ELF-1 (cell line): ENCODE data around the gene CALHM1.

Experiments
- DNase-seq: peaks from one replicate; pipeline ENCODE4 v3.0.0-alpha.2; 2016; ENCODE audit warnings: low read depth, low spot score

The CALHM1 gene

DNA sequence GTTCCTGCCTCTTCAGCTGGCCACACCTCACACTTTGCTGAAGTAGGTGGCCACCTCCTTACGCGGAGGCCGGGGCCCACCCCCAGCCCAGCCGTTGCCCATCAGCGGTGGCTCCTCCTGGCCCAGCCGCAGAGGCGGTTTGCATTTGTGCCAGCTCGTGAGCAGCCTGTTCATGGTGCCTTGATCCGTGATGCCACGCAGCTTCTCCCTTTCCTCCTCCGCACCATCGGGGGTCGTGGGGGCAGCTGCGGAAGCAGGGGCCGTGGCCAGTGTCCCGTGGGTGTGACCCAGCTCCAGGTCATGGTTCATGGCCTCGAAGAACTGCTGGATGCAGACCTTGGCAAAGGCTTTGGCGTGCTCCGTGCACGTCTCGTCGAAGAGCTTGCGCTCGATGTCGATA lies 3.5 kb downstream of the CALHM1 start:
- DNase-seq: no peak

DNA sequence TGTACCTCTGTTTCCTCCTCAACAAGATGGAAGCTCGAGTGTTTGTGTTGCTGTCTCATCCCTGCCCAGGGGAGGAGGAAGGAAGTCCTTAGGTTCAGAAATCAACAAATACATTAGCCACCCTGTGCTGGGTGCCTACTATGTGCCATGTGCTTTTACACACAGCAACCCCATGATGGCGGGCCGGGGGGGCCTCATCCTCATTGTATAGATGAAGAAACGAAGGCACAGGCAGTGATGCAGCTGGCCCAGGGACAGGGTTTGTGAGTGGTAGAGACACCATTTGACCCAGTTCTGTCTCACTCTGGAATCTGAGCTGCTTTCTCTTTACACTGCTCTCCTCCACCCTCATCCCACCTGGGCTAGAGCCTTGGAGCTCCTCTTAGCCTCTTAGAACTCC lies 4.7 kb downstream of the CALHM1 start:
- DNase-seq: no peak

DNA sequence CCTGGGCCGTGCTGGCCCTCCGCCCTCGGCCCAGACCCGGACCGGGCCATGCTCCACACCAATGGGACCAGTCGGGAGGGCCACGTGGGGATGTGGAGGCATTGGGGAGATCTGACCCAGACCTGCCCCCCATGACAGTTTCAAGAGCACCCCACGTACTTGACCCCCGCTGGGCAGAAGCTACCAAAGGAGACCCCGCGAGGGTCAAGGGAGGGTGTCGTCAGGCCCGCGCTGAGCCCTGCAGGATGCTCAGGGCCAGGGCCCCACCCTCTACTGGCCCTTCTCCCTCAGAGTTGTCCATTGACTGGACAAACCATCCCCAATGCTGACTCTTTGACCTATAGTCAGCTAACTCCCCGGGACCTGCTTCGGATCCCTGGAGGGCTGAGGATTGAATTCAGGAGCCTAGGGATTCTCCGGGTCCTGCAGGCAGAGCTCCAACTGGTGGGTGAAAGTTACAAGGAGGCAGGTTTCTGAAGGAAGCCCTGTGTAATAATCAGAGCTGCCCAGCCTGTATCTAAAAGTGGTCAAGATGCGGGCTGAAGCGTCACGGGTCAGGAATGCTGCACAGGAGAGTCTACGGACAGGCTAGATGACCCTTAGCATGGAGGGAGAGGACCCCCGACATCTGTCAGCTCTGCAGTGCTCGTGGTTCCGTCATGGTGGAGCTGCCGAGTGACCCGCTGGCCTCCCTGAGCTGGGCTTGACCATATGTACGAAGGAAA lies 6.0 kb downstream of the CALHM1 start:
- peak; percentile 23 for DNase-seq

DNA sequence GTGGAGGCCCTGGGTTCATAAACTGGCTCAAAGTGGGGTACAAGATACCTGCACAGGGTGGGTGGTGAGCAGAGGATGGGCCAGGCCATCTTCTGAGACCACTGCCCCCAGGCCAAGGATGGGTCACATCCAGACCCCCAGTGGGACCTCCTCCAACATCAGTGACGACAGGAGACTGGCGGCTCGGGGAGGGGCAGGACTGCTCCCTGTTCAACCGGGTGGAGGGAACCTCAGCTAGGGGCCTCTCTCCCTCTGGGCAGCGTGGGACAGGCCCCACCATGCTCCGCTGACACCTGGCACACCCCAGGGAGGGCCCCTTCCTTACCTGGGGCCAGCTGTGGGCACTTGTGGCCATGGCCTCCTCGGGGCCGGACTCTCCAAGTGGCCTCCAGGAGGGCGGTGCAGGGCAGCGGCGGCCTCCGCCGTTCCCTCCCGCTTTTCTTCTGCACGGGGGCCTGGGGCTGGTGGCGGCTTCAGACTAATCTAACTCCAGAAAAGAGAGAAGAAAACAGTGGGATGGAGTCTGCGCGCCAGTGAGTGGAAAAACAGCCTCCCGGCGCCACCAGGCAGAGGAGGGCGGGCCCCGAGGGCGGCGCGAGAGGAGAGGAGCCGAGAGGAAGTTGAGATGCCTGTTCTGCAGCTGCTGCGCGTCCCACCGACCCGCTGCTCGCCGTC lies 6.7 kb downstream of the CALHM1 start, which contains the start of gene CALHM2:
CALHM2 (minus strand) TSS at position 540 of the 675 bp plus-strand sequence. CDS start 2,429 bp downstream, outside the sequence.
- peak; percentile 85 for DNase-seq

DNA sequence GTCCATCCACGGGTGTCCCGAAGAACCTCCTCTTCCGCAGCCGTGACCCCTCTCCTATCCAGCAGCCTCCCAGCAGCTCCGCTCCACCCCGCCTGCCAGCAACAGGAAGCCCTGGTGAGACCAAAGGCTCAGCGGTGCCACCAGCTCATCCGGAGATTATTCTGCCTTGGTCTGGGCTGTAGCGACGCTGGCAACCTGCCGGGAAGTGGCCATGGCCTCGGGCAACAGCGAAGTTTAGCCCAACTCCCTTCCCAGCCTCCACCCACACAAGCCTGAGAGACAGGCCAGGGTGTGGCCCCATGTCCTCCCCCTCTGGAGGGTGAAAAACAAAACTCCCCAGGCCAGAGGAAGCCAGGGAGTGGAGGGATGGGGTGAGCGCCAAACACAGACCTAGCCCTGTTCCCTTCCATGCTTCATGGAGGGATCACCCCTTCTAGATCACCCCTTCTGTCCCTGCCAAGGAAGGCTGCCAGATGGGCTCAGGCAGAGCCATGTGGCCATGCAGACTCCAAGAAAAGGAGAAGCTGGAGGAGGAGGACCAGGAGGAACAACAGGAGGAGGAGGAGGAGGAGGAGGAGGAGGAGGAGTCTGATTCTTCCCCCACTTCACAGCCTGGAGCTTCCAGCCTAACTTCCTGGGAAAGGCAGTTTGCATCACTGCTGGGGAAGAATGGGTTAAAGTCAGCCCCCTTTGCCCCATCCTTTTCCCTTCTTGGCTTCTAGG lies 7.4 kb downstream of the CALHM1 start:
- peak; percentile 76 for DNase-seq

DNA sequence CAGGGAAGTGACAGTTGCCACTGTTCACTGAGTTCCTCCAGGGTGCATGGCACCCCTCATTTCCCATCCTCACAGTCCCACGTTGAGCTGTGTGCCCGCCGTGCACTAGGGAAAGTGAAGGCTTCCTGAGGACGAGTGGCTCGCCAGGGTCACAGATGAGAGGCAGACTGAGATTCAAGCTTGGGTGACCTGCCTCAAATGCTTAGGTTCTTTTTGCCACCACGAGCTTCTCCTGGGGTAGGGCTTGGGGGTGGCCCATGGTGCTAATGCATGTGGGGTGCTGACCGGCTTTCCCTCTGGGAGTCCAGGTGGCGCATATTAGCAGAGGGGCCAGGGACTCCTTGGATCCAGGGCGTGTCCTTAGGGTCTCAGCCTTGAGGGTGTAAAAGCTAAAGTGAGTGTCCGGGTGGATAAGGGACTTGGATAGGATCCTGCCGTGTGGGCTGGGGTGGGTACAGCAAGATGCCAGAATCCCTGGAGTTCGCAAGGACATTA lies 8.5 kb downstream of the CALHM1 start:
- no peak for DNase-seq

DNA sequence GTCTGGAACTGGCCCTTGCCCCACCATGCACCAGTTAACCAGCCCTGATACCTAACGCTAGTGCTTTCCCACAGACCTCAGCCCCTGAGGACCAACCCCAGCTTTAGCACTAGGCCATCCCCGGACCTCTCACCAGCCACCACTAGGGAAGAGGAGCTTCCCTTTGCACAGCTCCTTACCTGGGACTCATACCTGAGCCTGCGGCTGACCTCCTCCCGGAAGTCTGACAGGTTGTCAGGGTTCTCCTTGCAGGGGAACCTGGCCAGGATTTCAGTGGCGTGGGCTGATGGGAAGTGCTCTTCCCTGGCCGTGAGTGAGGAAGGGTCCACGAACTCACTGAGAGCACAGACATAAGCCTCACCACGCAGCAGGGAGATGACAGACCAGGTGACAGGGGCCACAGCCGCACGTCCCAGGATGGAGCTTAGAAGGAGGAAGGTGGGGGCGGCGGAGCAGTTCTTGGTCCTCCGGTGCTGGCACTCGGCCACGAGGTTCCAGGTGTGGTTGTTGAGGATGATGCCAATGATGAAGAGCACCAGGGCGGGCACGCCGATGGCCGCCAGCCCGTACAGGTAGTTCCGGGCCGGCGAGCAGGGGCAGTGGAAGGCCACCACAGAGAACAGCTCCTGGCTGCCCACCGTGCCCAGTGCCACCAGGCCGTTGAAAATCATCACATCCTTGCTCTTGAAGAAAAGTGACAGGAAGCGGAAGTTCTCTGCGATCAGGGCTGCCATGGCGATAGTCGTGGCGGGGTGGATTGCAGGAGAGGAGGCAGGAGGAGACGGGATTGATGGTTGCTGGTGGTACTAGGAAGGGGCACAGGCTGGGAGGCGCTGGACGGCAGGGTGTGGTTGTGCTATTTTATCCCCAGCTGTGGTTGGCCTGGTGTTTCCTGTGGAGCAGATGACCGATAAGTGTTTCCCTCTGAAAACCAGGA lies 9.2 kb downstream of the CALHM1 start:
- no peak for DNase-seq

DNA sequence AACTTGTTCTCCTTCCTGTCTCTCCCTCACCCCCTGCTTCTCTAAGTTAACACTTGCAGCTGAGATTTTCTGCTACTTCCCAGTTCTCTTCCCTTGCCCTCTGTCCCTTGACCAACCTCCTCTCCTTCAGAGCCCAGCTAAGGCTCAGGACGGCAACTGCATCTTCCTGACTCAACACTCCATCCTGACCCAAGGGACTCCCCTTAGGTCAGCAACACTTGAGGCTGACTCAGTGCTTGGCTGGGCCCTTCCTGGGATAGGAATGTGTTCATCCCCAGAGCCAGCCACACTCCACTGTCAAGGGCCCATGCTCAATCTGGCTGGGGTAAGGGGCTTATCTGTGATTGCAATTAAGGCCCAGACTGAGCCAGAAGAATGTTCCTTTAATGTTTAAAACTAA lies 10.0 kb downstream of the CALHM1 start:
- no peak for DNase-seq

DNA sequence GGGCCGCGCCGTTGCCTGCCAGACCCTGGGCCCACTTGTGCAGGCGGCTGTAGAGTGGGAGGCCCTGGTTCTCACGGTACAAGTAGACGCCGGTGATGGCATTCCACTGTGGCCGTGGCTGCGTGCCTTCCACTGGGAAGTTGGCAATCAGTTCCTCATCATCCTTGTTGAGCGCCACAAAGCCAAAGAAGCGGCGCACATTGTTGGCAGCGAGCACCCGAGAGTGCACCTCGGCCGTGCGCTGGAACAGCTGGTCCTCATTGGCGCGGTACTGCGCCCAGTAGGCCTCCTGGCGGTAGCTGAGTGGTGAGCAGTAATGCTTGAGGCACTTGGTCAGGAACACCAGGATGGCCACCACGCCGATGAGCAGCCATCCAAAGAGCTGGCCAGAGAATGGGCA lies 11.5 kb downstream of the CALHM1 start:
- no peak for DNase-seq

DNA sequence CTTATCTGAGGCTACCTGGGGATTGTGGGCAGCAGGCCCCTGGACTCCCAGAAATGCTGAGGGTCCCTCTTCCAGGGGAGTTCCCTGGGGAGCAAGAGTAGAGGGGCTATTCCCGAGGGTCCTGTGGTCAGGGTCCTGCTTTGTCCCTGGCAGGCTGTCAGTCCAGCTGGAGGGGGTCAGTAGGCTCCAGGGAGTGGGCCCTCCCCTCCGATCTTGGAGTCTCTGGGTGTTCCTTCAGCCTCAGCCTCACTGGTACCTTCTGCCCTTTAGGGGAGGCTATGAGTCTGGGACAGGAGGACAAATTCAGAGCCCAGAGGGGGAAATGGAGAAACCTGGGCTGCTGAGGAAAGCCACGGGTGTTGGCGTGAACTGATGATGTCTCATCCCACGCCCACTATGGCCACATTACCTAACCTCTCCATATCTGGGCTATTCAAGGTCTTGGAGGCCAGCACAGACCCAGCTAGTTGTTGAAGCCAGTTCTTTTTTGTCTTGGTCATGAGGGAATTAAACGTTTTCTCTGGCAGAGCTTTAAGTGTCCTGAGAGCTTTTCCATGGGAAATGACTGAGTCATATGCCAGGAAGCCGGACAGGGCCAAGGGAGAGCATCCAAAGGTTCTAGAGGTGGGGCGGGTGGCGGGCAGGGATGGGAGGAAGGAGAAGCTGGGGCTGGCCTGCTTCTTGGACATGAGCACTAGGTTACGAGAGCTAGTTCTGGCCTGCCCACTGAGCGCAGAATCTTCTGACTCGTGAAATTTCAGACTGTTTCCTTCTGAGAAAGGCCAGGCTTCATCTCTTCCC lies 12.7 kb downstream of the CALHM1 start:
- DNase-seq: no peak

DNA sequence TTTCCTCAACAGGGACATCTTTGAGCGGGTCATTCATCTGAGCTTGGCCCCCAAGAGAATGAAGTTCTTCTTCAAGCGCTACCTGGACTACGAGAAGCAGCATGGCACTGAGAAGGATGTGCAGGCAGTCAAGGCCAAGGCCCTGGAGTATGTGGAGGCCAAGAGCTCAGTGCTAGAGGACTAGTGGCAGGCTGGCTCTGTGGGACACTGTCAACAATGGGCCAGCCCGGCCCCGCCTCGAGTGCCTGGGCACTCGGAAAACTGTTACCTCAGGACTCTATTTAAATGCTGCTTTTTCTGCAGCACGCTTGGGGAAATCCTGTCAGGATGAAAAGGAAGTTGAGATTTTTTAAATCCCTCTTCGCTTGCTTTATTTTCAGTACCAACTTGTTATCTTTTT lies 13.3 kb downstream of the CALHM1 start:
- DNase-seq: no peak

DNA sequence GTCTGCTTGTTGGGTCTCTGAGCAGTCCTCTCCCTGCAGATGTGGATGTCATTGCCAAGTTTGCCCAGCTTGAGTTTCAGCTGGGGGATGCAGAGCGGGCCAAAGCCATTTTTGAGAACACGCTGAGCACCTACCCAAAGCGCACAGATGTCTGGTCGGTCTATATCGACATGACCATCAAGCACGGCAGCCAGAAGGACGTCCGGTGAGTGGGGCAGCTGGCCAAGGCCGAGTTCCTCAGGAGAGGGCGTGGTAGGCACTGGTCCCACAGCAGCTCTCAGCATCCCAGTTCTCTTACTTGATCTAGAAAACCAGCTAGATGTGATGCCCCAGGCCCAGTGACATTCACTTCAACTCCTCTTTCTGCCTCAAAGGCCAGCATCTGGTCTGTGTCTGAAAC lies 14.2 kb downstream of the CALHM1 start:
- DNase-seq: no peak

DNA sequence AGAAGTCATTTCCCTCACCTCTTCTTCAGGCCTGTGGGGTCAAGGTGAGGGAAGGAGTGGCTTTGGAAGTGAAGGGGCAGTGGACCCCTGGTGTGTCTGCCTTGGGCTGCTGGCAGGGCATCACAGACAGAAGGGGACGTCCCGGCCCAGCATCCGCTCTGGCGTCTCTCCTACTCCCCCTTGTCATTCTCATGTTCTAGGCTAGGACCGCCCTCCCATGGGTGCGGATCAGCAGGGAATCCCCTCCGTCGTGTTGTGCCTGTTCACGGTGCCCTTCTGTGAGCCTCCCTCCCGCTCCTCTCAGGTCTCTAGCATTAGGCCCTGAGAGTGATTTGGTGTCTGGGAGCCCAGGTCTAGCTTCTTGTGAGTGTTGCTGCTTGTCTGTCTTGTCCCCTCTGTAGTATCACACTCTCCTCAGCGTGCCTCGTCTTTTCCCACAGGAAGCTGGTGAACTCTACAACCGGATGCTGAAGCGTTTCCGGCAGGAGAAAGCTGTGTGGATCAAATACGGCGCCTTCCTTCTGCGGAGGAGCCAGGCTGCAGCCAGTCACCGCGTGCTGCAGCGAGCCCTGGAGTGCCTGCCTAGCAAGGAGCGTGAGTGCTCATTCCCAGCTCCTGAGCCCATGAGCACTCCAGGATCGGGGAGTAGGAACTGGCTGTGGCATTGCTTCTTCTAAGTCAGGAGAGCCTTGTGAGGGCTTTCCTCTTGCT lies 15.1 kb downstream of the CALHM1 start:
- DNase-seq: no peak

DNA sequence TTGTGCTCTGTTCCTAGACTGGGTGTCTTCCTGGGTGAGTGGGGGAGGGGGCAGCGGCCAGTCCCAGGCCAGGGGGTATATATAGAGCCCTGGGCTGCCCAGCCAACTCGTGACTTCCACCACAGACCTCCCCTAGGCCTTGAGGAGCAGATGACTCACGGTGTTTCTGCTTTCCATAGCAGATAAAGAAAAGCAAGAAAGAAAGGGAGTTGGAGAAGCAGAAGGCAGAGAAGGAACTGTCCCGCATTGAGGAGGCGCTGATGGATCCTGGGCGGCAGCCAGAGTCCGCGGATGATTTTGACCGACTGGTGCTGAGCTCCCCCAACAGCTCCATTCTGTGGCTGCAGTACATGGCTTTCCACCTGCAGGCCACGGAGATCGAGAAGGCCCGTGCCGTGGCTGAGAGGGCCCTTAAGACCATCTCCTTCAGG lies 16.7 kb downstream of the CALHM1 start:
- peak; percentile 18 for DNase-seq

DNA sequence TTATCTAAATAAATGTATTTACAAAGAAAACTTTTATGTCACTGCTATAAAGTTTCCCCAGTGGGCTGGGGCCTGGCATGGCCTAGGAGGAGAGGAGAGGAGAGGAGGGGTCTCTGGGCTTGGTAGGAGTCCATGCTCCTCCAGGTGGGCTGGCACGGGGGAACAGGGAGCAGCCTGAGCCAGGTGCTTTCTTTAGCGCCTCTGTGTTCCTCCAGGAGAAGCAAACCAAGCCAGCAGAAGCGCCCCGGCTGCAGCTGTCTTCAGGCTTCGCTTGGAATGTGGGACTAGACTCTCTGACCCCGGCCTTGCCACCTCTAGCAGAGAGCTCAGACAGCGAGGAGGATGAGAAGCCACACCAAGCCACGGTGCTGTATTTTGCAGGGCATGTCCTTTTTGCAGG lies 17.1 kb downstream of the CALHM1 start:
- no peak for DNase-seq

DNA sequence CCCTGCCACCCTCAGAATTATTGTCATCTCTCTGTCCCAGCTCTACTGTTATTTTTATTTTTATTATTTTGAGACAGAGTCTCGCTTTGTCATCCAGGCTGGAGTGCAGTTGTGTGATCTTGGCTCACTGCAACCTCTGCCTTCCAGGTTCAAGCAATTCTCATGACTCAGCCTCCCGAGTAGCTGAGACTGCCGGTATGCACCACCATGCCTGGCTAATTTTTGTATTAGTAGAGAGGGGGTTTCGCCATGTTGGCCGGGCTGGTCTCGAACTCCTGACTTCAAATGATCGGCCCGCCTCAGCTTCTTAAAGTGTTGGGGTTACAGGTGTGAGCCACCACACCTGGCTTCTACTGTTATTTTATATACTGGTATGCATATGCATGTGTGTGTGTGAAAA lies 17.5 kb downstream of the CALHM1 start:
- no peak for DNase-seq

DNA sequence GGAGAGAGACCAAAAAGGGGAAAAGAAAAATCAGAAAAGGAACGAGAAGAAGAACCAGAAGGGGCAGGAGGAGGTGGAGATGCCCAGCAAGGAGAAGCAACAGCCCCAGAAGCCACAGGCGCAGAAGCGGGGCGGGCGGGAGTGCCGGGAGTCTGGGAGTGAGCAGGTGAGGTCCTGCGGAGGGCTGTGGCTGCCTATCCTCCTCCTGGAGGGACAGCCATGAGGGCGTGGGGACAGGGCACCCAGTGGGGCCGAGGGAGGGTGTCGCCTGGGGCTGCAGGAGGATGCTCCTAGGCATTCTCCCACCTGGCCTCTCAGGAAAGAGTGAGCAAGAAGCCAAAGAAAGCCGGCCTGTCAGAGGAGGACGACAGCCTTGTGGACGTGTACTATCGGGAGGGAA lies 18.3 kb downstream of the CALHM1 start:
- no peak for DNase-seq

DNA sequence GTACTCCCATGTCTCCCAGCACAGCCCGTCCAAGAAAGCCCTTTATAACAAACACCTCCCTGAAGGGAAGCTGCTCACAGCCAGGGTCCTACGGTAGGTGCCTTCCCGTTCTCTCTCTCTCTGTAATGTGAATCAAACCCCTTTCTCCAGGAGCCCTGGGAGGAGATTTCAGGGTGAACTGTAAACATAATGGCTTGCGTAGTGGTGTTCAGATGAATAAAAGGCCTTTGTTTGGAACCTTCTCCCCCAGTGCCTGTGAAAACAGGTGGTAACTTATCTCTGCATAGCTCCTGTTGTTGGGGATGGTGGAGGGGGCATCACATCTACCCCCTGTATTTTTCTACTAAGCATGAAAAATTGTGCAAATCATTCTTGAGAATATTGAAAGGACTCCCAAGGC lies 18.9 kb downstream of the CALHM1 start:
- DNase-seq: no peak

DNA sequence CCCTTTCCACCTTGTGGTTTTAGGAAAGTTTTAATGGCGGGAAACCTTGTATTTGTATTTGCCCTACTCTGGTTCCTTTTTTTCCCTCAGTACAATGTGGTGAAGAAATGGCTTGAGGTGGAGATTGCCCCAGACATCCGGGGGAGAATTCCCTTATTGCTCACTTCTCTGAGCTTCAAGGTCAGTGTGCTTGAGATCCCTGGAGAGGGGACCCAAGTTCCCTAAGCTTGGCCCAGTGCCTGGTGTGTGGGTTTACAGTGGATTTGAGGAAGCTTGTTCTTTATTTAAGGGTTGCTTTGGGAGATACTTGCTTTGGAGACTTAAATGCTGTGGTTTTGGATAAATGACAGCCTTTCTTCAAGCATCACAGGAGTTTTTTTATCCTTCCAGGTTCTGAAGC lies 24.8 kb downstream of the CALHM1 start:
- DNase-seq: no peak

DNA sequence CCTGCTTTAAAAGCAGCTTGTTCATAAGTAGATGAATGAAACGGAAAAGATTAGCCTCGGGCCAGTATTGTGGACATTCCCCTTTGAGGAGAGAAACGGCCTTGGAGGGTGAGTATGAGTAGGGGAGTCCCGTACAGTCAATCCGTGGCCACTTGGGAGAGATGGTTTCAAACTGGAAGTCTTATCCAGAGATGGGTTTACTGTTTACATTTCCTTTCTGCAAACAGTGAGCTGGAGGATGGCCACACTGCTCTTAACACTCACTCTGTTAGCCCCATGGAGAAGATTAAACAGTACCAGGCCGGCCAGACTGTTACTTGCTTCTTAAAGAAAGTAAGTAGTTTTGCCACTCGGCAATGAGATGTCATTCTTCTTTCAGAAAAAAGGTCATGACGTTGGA lies 26.8 kb downstream of the CALHM1 start:
- no peak for DNase-seq
